AG04449 (cell line): ENCODE results near the gene NR6A1.

ENCODE experiments used
- CTCF ChIA-PET: fragments of 350-600 bp; formaldehyde crosslinking; extraction: SDS; loops from one replicate; lab custom pipeline; 2021; ENCODE audit warnings: antibody characterized with exemption; lab: Yijun Ruan, JAX
- POLR2A ChIA-PET: fragments of 400-600, 350-600 bp; formaldehyde crosslinking; extraction: SDS; loops from one replicate; lab custom pipeline; 2020; ENCODE audit warnings: antibody characterized with exemption, inconsistent platforms; lab: Yijun Ruan, JAX
- DNase-seq: peaks from one replicate; pipeline ENCODE4 v3.0.0-alpha.2; 2010; ENCODE audit warnings: low read depth, low spot score
- H3K4me3 ChIP-seq: 2 replicates; pipeline ENCODE4 v1.5.1; 2011; ENCODE audit warnings: low read depth, mild to moderate bottlenecking, control low read depth, low read length
- CTCF ChIP-seq: IDR thresholded peaks from one replicate; pipeline ENCODE4 v1.5.1; 2011; ENCODE audit warnings: mild to moderate bottlenecking, moderate library complexity, low read length, control low read depth, inconsistent platforms; ENCODE audit not compliant: insufficient read depth; ENCODE audit errors: missing control alignments

NR6A1 gene

GRCh38 chr9:124652615-124653393 is 118.3 kb downstream of the NR6A1 start:
- ChIA-PET CTCF (interaction anchor here (0.7 to 4.4 kb wide), 3 partner anchors 12 to 50 kb away, joined by 3 to 27 read pairs (median 3); no protein-coding TSS in a partner anchor), POLR2A (interaction anchor here (1.0 to 1.3 kb wide), 3 partner anchors 10 to 30 kb away, joined by 3 read pairs; no protein-coding TSS in a partner anchor)
- TF ChIP-seq CTCF, result no peak
- H3K4me3 ChIP-seq, result no peak overlapping the region
- peak; percentile 97 for DNase-seq

- no peak for TF ChIP-seq CTCF
- POLR2A ChIA-PET, result interaction anchor here (1.3 kb wide), 1 partner anchor 10 kb away, joined by 3 read pairs; no protein-coding TSS in a partner anchor
- H3K4me3 ChIP-seq, result no peak overlapping the region
- no peak for DNase-seq
- CTCF ChIA-PET, result interaction anchor here (0.7 to 4.4 kb wide), 3 partner anchors 12 to 50 kb away, joined by 3 to 27 read pairs (median 3); no protein-coding TSS in a partner anchor
Measured at GRCh38 chr9:124652203-124652602, 118.9 kb downstream of the NR6A1 start.

GRCh38 chr9:124645274-124645673 is 125.8 kb downstream of the NR6A1 start:
- DNase-seq, result no peak
- no peak for TF ChIP-seq CTCF
- H3K4me3 ChIP-seq, result no peak overlapping the region
- ChIA-PET POLR2A (no interaction called here), CTCF (interaction anchor here (1.4 kb wide), 1 partner anchor 27 kb away, joined by 3 read pairs; no protein-coding TSS in a partner anchor)

- CTCF ChIA-PET, result interaction anchor here (0.6 to 1.0 kb wide), 2 partner anchors 10 to 183 kb away, joined by 3 read pairs; no protein-coding TSS in a partner anchor
- POLR2A ChIA-PET, result no interaction called here
- TF ChIP-seq CTCF, result no peak
- no peak for DNase-seq
- H3K4me3 ChIP-seq, result no peak overlapping the region
Measured at GRCh38 chr9:124639637-124640036, 131.5 kb downstream of the NR6A1 start.

- CTCF ChIA-PET, result interaction anchor here (1.5 to 2.5 kb wide), 2 partner anchors 18 to 76 kb away, joined by 4 to 6 read pairs; no protein-coding TSS in a partner anchor
- no peak for DNase-seq
- H3K4me3 ChIP-seq, result no peak overlapping the region
- no peak for TF ChIP-seq CTCF
- POLR2A ChIA-PET, result no interaction called here
Measured at GRCh38 chr9:124635285-124635684, 135.8 kb downstream of the NR6A1 start.

- no peak for DNase-seq
- ChIA-PET POLR2A (interaction anchor here (1.0 to 4.0 kb wide), 2 partner anchors 21 to 28 kb away, joined by 3 to 17 read pairs; no protein-coding TSS in a partner anchor), CTCF (interaction anchor here (0.9 to 9.0 kb wide), 4 partner anchors 10 to 81 kb away, joined by 3 to 82 read pairs (median 5); no protein-coding TSS in a partner anchor)
- H3K4me3 ChIP-seq, result no peak overlapping the region
- no peak for TF ChIP-seq CTCF
Measured at GRCh38 chr9:124632077-124632621, 139.0 kb downstream of the NR6A1 start.
